Measurements from ENCODE around the gene KRTAP22-1. TPM values are rescaled to one million over a fixed set of nuclear protein-coding genes. Genes with fewer than 3 reads are reported as not detected.

Gene KRTAP22-1
- polyA plus RNA-seq, 3 donors: not detected

GRCh38 chr21:30590297-30590696 is 10.6 kb upstream of the KRTAP22-1 start, which contains the start of gene KRTAP22-2:
Gene KRTAP22-2, minus strand, starts transcription at chr21:30590397.
- no peak for TF ChIP-seq CTCF (IDR thresholded peaks at IDR 0.05)
- Histone ChIP-seq H3K79me2 (ENCODE audit: insufficient read depth, low read length) (no peaks in the 10 kb centered on the region), H3K4me3 (replicated peaks in 1 of 3; ENCODE audit: low read depth in 2 of 3, low read length in 3 of 3) (no peak within 1 kb of the TSS), H3K9me3 (replicated peaks in 1 of 2; ENCODE audit: control insufficient read depth in 1 of 2, insufficient read depth in 1 of 2, low read length in 2 of 2) (peaks cover 0 to 4% of the 10 kb centered on the region in 2 donors), H3K4me2 (replicated peaks; ENCODE audit: extremely low read depth, low read length, poor library complexity, severe bottlenecking) (no peak within 1 kb of the TSS), H3K36me3 (replicated peaks in 1 of 2; ENCODE audit: control insufficient read depth in 1 of 2, insufficient read depth in 2 of 2, low read length in 2 of 2) (no peaks in the 10 kb centered on the region), H4K20me1 (ENCODE audit: insufficient read depth, low read length) (no peaks in the 10 kb centered on the region), H3K27ac (ENCODE audit: low read depth in 1 of 2, low read length in 2 of 2) (no peak within 1 kb of the TSS), H3K9ac (ENCODE audit: insufficient read depth, low read length, poor library complexity, severe bottlenecking) (no peak within 1 kb of the TSS), H2AFZ (ENCODE audit: insufficient read depth, low read depth, low read length, poor library complexity, severe bottlenecking) (no peak within 1 kb of the TSS), H3K27me3 (ENCODE audit: control insufficient read depth in 2 of 2, insufficient read depth in 2 of 2, low read length in 2 of 2) (no peaks in the 10 kb centered on the region), H3K4me1 (ENCODE audit: control insufficient read depth in 1 of 2, insufficient read depth in 2 of 2, low read length in 2 of 2) (no peaks in the 10 kb centered on the region)
- no peaks in the 10 kb centered on the region for H3K36me3 Mint-ChIP-seq
- DNase-seq: no peak
- intact Hi-C loops (cut with micrococcal nuclease): no loop called here
- H3K27me3 Mint-ChIP-seq (ENCODE audit: low read depth in 3 of 3): no peaks in the 10 kb centered on the region
- no peak within 1 kb of the TSS for H3K4me3 Mint-ChIP-seq
- peaks cover 0 to 4% (median 0%) of the 10 kb centered on the region in 7 donors for H3K9me3 Mint-ChIP-seq
- H3K27ac Mint-ChIP-seq: no peak within 1 kb of the TSS
- H3K4me1 Mint-ChIP-seq: no peaks in the 10 kb centered on the region

- H3K27me3 Mint-ChIP-seq (ENCODE audit: low read depth in 3 of 3): no peaks in the 10 kb centered on the region
- Histone ChIP-seq H3K9ac (ENCODE audit: insufficient read depth, low read length, poor library complexity, severe bottlenecking) (no peak within 1 kb of the TSS), H3K27me3 (ENCODE audit: control insufficient read depth in 2 of 2, insufficient read depth in 2 of 2, low read length in 2 of 2) (no peaks in the 10 kb centered on the region), H3K27ac (ENCODE audit: low read depth in 1 of 2, low read length in 2 of 2) (no peak within 1 kb of the TSS), H3K4me1 (ENCODE audit: control insufficient read depth in 1 of 2, insufficient read depth in 2 of 2, low read length in 2 of 2) (no peaks in the 10 kb centered on the region), H2AFZ (ENCODE audit: insufficient read depth, low read depth, low read length, poor library complexity, severe bottlenecking) (no peak within 1 kb of the TSS), H4K20me1 (ENCODE audit: insufficient read depth, low read length) (no peaks in the 10 kb centered on the region), H3K79me2 (ENCODE audit: insufficient read depth, low read length) (no peaks in the 10 kb centered on the region), H3K36me3 (replicated peaks in 1 of 2; ENCODE audit: control insufficient read depth in 1 of 2, insufficient read depth in 2 of 2, low read length in 2 of 2) (no peaks in the 10 kb centered on the region), H3K4me2 (replicated peaks; ENCODE audit: extremely low read depth, low read length, poor library complexity, severe bottlenecking) (no peak within 1 kb of the TSS), H3K4me3 (replicated peaks in 1 of 3; ENCODE audit: low read depth in 2 of 3, low read length in 3 of 3) (no peak within 1 kb of the TSS), H3K9me3 (replicated peaks in 1 of 2; ENCODE audit: control insufficient read depth in 1 of 2, insufficient read depth in 1 of 2, low read length in 2 of 2) (peaks cover 0 to 4% of the 10 kb centered on the region in 2 donors)
- DNase-seq: no peak
- no peak for TF ChIP-seq CTCF (IDR thresholded peaks at IDR 0.05)
- H3K36me3 Mint-ChIP-seq: no peaks in the 10 kb centered on the region
- no peak within 1 kb of the TSS for H3K27ac Mint-ChIP-seq
- no peak within 1 kb of the TSS for H3K4me3 Mint-ChIP-seq
- no peaks in the 10 kb centered on the region for H3K4me1 Mint-ChIP-seq
- peaks cover 0 to 4% (median 2%) of the 10 kb centered on the region in 7 donors for H3K9me3 Mint-ChIP-seq
- intact Hi-C loops (cut with micrococcal nuclease): no loop called here
- 100% methylated on average over 2 of the region's 4 CpGs for WGBS (ENCODE audit: insufficient coverage)
Observed at GRCh38 chr21:30592140-30592539, 8.7 kb upstream of the KRTAP22-1 start, which contains the start of gene KRTAP6-3. Gene KRTAP6-3, plus strand, starts transcription at chr21:30592440. Its CDS starts 6 bp downstream, at chr21:30592446.

Measured in CD14-positive monocyte (primary cell).